K562 (cell line): ENCODE results near the gene XRCC5. TPM values are rescaled to one million over a fixed set of nuclear protein-coding genes. Genes with fewer than 3 reads are reported as not detected.

Source experiments
- BRF1 ChIP-seq: IDR thresholded peaks from 3 replicates; pipeline ENCODE4 v1.6.1; 2011; ENCODE audit warnings: borderline replicate concordance, mild to moderate bottlenecking; ENCODE audit not compliant: insufficient read length; ENCODE audit errors: extremely low read depth
- EGR1 ChIP-seq: fragments of 450-650 bp; conservative IDR thresholded peaks from 2 replicates; pipeline ENCODE4 v1.6.1; 2017; ENCODE audit warnings: mild to moderate bottlenecking
- GABPA ChIP-seq: fragments of 200-800 bp; sonication (Bioruptor generic); conservative IDR thresholded peaks from 2 replicates; pipeline ENCODE4 v1.6.1; 2016; ENCODE audit warnings: low read depth, missing genetic modification characterization, missing compliant biosample characterization
- GABPB2 ChIP-seq: fragments of 250-450 bp; sonication (Bioruptor Pico); conservative IDR thresholded peaks from 2 replicates; pipeline ENCODE4 v1.5.1; 2021; ENCODE audit warnings: mild to moderate bottlenecking
- GATAD2A ChIP-seq: fragments of 450-650 bp; IDR thresholded peaks from 2 replicates; pipeline ENCODE4 v1.6.1; 2017
- HBP1 ChIP-seq: fragments of 450-650 bp; formaldehyde crosslinking; IDR thresholded peaks from 2 replicates; pipeline ENCODE4 v1.4.0; 2022; ENCODE audit warnings: missing genetic modification characterization
- PHB ChIP-seq: fragments of 250-450 bp; sonication (Bioruptor Pico); IDR thresholded peaks from 2 replicates; pipeline ENCODE4 v1.5.0; 2021
- POLR2AphosphoS2 ChIP-seq: IDR thresholded peaks from 2 replicates; pipeline ENCODE4 v1.6.1; 2012; ENCODE audit warnings: low read length, improper control_type of control experiment
- PRMT5 ChIP-seq: sonication (generic); formaldehyde crosslinking; IDR thresholded peaks from 2 replicates; pipeline ENCODE4 v1.5.0; 2020; ENCODE audit warnings: missing genetic modification reagents
- PYGO2 ChIP-seq: fragments of 450-650 bp; IDR thresholded peaks from 2 replicates; pipeline ENCODE4 v1.6.1; 2016; ENCODE audit warnings: mild to moderate bottlenecking, missing genetic modification characterization, moderate library complexity, missing compliant biosample characterization
- RBBP5 ChIP-seq: fragments of 200-600 bp; sonication (generic); IDR thresholded peaks from 2 replicates; pipeline ENCODE4 v1.6.1; 2012; ENCODE audit warnings: borderline replicate concordance, mild to moderate bottlenecking, low read length, control low read depth, inconsistent platforms; ENCODE audit not compliant: insufficient read depth, poor library complexity, severe bottlenecking
- SMC3 ChIP-seq: conservative IDR thresholded peaks from 2 replicates; pipeline ENCODE4 v1.6.1; 2011; ENCODE audit warnings: low read depth, low read length, improper control_type of control experiment; ENCODE audit not compliant: insufficient read depth
- SNRNP70 ChIP-seq: fragments of 200-400 bp; formaldehyde crosslinking; optimal IDR thresholded peaks from 2 replicates; pipeline ENCODE3; 2017; ENCODE audit warnings: low read depth, low read length
- TAF7 ChIP-seq: fragments of 450-650 bp; IDR thresholded peaks from 2 replicates; pipeline ENCODE4 v1.6.1; 2016; ENCODE audit warnings: missing genetic modification characterization, missing compliant biosample characterization
- TCF7 ChIP-seq: sonication (generic); IDR thresholded peaks from 2 replicates; pipeline ENCODE4 v1.6.1; 2016; ENCODE audit warnings: antibody characterized with exemption, borderline replicate concordance
- TEAD4 ChIP-seq, 2 experiments: sonication (generic) in 1 of 2; formaldehyde crosslinking in 1 of 2; IDR thresholded peaks; 2 replicates each; pipeline versions ENCODE4 v1.6.1 to v1.8.0; 2012 to 2022; ENCODE audit warnings: borderline replicate concordance in 1 of 2, inconsistent platforms in 1 of 2, low read length in 1 of 2, mild to moderate bottlenecking in 1 of 2, missing genetic modification reagents in 1 of 2
- TFAM ChIP-seq: fragments of 250-450 bp; sonication (Bioruptor Pico); conservative IDR thresholded peaks from 2 replicates; pipeline ENCODE4 v1.5.0; 2021; ENCODE audit warnings: mild to moderate bottlenecking, moderate library complexity
- U2AF2 ChIP-seq: fragments of 200-400 bp; formaldehyde crosslinking; optimal IDR thresholded peaks from 2 replicates; pipeline ENCODE3; 2017; ENCODE audit warnings: low read depth, mild to moderate bottlenecking, low read length
- ZBTB7A ChIP-seq: IDR thresholded peaks from 2 replicates; pipeline ENCODE4 v1.6.1; 2011; ENCODE audit warnings: low read depth, mild to moderate bottlenecking, low read length, moderate library complexity, borderline replicate concordance; ENCODE audit not compliant: control insufficient read depth
- ZFP1 ChIP-seq: fragments of 450-650 bp; formaldehyde crosslinking; IDR thresholded peaks from 2 replicates; pipeline ENCODE4 v1.4.0; 2020; ENCODE audit warnings: mild to moderate bottlenecking, mixed read lengths
- ZNF12 ChIP-seq: sonication (generic); formaldehyde crosslinking; IDR thresholded peaks from 2 replicates; pipeline ENCODE4 v1.4.0; 2020; ENCODE audit warnings: mild to moderate bottlenecking, missing genetic modification reagents
- ZNF695 ChIP-seq: fragments of 450-650 bp; formaldehyde crosslinking; IDR thresholded peaks from 2 replicates; pipeline ENCODE4 v1.4.0; 2020; ENCODE audit warnings: mild to moderate bottlenecking, moderate library complexity
- ZSCAN29 ChIP-seq: fragments of 450-650 bp; IDR thresholded peaks from 2 replicates; pipeline ENCODE4 v1.6.1; 2017
- polyA plus RNA-seq, 8 experiments: library from polyadenylated mRNA; depleted of rRNA in 4 of 8; stranded (reverse) in 5 of 8; unstranded in 3 of 8; fragments of >200 nt; fragmentation: Nextera tagmentation in 2 of 8; fragmentation: Illumina TruSeq in 1 of 8; extraction: Ambion mirVana in 2 of 8; extraction: Trizol in 1 of 8; gene quantifications; 2 replicates each; pipeline versions ENCODE4 v1.2.1 to v1.2.3, GENCODE V29; 2011 to 2014; ENCODE audit warnings: inconsistent platforms in 1 of 8, missing spikeins in 1 of 8
- total RNA-seq, 7 experiments: library from RNA; depleted of rRNA in 6 of 7; stranded (reverse); fragments of >200 nt in 6 of 7; fragmentation: Illumina TruSeq in 2 of 7; extraction: Trizol in 2 of 7; gene quantifications; 2 replicates each; pipeline versions ENCODE4 v1.2.1 to v1.2.3, GENCODE V29; 2011 to 2021; ENCODE audit warnings: low replicate concordance in 1 of 7
- TF ChIP-seq, protein P1 (sequence below): IDR thresholded peaks from 2 replicates; pipeline ENCODE4 v1.6.1; 2011; ENCODE audit warnings: borderline replicate concordance, low read depth, mild to moderate bottlenecking, moderate library complexity, low read length; ENCODE audit not compliant: insufficient read depth, poor library complexity, severe bottlenecking

Gene XRCC5
- total and polyA plus RNA-seq, 9 of the 15 experiments (the other 6 are each of a cell fraction or from before 2014, with no cell fraction given): 168 to 551 (median 297) TPM

DNA sequence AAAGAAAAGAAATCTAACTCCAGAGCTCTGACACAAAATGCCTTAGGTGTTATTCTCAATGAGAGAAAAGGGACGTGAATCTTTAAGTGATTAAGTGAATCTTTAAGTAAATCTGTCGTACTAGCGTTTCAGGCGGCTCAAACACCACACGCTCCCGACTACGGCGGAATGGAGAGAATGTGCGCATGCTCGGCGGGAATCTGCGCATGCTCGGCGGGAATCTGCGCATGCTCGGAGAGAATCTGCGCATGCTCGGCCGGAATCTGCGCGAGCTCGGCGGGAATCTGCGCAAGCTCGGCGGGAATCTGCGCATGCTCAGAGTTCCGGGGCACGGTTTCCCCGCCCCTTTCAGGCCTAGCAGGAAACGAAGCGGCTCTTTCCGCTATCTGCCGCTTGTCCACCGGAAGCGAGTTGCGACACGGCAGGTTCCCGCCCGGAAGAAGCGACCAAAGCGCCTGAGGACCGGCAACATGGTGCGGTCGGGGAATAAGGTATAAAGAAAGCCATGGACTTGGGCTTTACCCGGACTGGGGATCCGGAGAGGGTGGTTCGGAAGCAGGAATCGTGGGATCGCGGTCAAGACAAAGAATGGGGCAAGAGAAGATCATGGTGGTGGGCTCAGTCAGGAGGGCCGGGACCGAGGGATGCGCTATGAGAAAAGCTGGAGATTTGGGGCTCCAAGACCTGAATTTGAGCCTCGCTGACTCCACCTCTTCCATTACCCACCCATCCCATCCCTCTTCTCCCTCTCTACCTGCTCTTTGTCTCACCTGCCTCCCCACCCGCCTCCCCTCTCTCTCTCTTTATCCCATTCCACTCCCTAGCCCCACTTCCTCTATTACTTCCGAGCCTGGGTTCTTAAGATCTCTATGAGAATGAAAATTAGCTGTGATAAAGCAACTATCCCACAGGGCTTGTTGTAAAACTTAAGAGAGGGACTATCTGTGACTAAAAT, at the start of gene XRCC5 (continued):
- TF ChIP-seq PHB: no peak
- no peak for TF ChIP-seq GATAD2A
- TF ChIP-seq EGR1: no peak
- no peak for TF ChIP-seq PYGO2
- peak; percentile 62; the same call in 1 of the 2 replicates for TF ChIP-seq TAF7 (tag)
- TF ChIP-seq POLR2AphosphoS2: no peak
- no peak for TF ChIP-seq ZBTB7A
- no peak for TF ChIP-seq ZNF695 (CRISPR knock-in tag)
- TF ChIP-seq SMC3: no peak
- TF ChIP-seq PRMT5 (CRISPR knock-in tag): no peak
- TF ChIP-seq GABPA: peak; percentile 94
- TF ChIP-seq TCF7: no peak
- TF ChIP-seq ZNF12 (CRISPR knock-in tag): 0 out of 2 replicates have a peak, but pooled peaks have one; percentile 26
- TF ChIP-seq, protein P1, sequence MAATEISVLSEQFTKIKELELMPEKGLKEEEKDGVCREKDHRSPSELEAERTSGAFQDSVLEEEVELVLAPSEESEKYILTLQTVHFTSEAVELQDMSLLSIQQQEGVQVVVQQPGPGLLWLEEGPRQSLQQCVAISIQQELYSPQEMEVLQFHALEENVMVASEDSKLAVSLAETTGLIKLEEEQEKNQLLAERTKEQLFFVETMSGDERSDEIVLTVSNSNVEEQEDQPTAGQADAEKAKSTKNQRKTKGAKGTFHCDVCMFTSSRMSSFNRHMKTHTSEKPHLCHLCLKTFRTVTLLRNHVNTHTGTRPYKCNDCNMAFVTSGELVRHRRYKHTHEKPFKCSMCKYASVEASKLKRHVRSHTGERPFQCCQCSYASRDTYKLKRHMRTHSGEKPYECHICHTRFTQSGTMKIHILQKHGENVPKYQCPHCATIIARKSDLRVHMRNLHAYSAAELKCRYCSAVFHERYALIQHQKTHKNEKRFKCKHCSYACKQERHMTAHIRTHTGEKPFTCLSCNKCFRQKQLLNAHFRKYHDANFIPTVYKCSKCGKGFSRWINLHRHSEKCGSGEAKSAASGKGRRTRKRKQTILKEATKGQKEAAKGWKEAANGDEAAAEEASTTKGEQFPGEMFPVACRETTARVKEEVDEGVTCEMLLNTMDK: no peak
- TF ChIP-seq HBP1 (CRISPR knock-in tag): peak; percentile 21; the same call in 1 of the 2 replicates
- TF ChIP-seq RBBP5: peak; percentile 68
- TF ChIP-seq U2AF2: no peak
- no peak for TF ChIP-seq ZFP1 (CRISPR knock-in tag)
- TF ChIP-seq ZSCAN29: no peak
- no peak for TF ChIP-seq SNRNP70
- TF ChIP-seq BRF1: no peak
- TF ChIP-seq TFAM (CRISPR knock-in tag): no peak
- no peak for TF ChIP-seq TEAD4 (IDR thresholded peaks at IDR 0.05; ENCODE audit: low read length)
- TF ChIP-seq TEAD4 (CRISPR knock-in tag; IDR thresholded peaks at IDR 0.05; ENCODE audit: borderline replicate concordance): no peak
- no peak for TF ChIP-seq GABPB2 (CRISPR knock-in tag)
